Measurements from ENCODE around the gene PRRX1. TPM values are rescaled to one million over a fixed set of nuclear protein-coding genes. Genes with fewer than 3 reads are reported as not detected.

PRRX1 gene
- total RNA-seq, 4 donors from 2014 or later, result 1.0 to 30.5 (median 2.2) TPM

- Histone ChIP-seq H3K4me1 (no peaks in the 10 kb centered on the region), H3K27ac (no peak overlapping the region), H3K4me3 (no peak overlapping the region), H3K27me3 (peaks cover 0 to 11% of the 10 kb centered on the region in 2 donors), H3K36me3 (no peaks in the 10 kb centered on the region), H3K9me3 (no peaks in the 10 kb centered on the region)
- DNase-seq, result no peak
- TF ChIP-seq POLR2A (IDR thresholded peaks at IDR 0.05), result no peak
- no peak for TF ChIP-seq CTCF (IDR thresholded peaks at IDR 0.05)
These were observed 8.4 kb downstream of the PRRX1 start for GRCh38 chr1:170672316-170672715.

- peaks cover 0 to 6% of the 10 kb centered on the region in 2 donors for H3K27me3 ChIP-seq
- H3K27ac ChIP-seq, result no peak overlapping the region
These were observed 10.3 kb downstream of the PRRX1 start for GRCh38 chr1:170674239-170674638.

GRCh38 chr1:170674986-170675385 lies 11.1 kb downstream of the PRRX1 start:
- H3K9me3 ChIP-seq, result no peaks in the 10 kb centered on the region
- no peak overlapping the region for H3K27ac ChIP-seq
- no peaks in the 10 kb centered on the region for H3K36me3 ChIP-seq
- H3K27me3 ChIP-seq, result peaks cover 0 to 6% of the 10 kb centered on the region in 2 donors
- no peak for DNase-seq
- TF ChIP-seq CTCF (IDR thresholded peaks at IDR 0.05) (no peak), POLR2A (IDR thresholded peaks at IDR 0.05) (no peak)
- no peak overlapping the region for H3K4me3 ChIP-seq
- H3K4me1 ChIP-seq, result no peaks in the 10 kb centered on the region

More at GRCh38 chr1:170674239-170674638, 10.3 kb downstream of the PRRX1 start:
- Histone ChIP-seq H3K36me3 (no peaks in the 10 kb centered on the region), H3K4me3 (no peak overlapping the region), H3K4me1 (no peaks in the 10 kb centered on the region), H3K9me3 (no peaks in the 10 kb centered on the region)
- TF ChIP-seq POLR2A (IDR thresholded peaks at IDR 0.05) (no peak), CTCF (IDR thresholded peaks at IDR 0.05) (no peak)
- no peak for DNase-seq

GRCh38 chr1:170675865-170676264 lies 11.9 kb downstream of the PRRX1 start:
- Histone ChIP-seq H3K36me3 (no peaks in the 10 kb centered on the region), H3K27ac (no peak overlapping the region), H3K9me3 (no peaks in the 10 kb centered on the region), H3K27me3 (no peaks in the 10 kb centered on the region), H3K4me3 (no peak overlapping the region), H3K4me1 (no peaks in the 10 kb centered on the region)
- TF ChIP-seq POLR2A (IDR thresholded peaks at IDR 0.05) (no peak), CTCF (IDR thresholded peaks at IDR 0.05) (no peak)
- DNase-seq, result no peak

GRCh38 chr1:170676628-170677027 lies 12.7 kb downstream of the PRRX1 start:
- H3K27me3 ChIP-seq, result no peaks in the 10 kb centered on the region

More at GRCh38 chr1:170676628-170677027, 12.7 kb downstream of the PRRX1 start:
- no peak for DNase-seq
- TF ChIP-seq POLR2A (IDR thresholded peaks at IDR 0.05), result no peak
- TF ChIP-seq CTCF (IDR thresholded peaks at IDR 0.05), result no peak
- Histone ChIP-seq H3K27ac (no peak overlapping the region), H3K4me3 (no peak overlapping the region), H3K36me3 (no peaks in the 10 kb centered on the region), H3K4me1 (no peaks in the 10 kb centered on the region), H3K9me3 (no peaks in the 10 kb centered on the region)

Measured in Peyer's patch (tissue), 4 donors.